Left renal cortex interstitium (tissue), 4 donors: ENCODE data around the gene USP9Y. TPM values are rescaled to one million over a fixed set of nuclear protein-coding genes. Genes with fewer than 3 reads are reported as not detected.

ENCODE experiments used
- DNase-seq, 4 donors: peaks; one replicate each; pipeline ENCODE4 v3.0.0-alpha.2; 2013; ENCODE audit warnings: low read depth in 4 of 4, low spot score in 2 of 4, missing footprints in 1 of 4
- polyA plus RNA-seq, 4 donors: library from polyadenylated mRNA; unstranded; fragments of 120-200 nt; gene quantifications; one replicate each; pipeline ENCODE4 v1.2.1, GENCODE V29; 2013; ENCODE audit not compliant: insufficient read length in 4 of 4

The USP9Y gene
- polyA plus RNA-seq, 4 donors = 35.5 to 67.0 (median 45.0) TPM

GRCh38 chrY:12752856-12753255, 51.8 kb downstream of the USP9Y start:
- DNase-seq = no peak

GRCh38 chrY:12756021-12756420, 55.0 kb downstream of the USP9Y start:
- no peak for DNase-seq

GRCh38 chrY:12765976-12766375, 64.9 kb downstream of the USP9Y start:
- DNase-seq = no peak

- no peak for DNase-seq
Observed at GRCh38 chrY:12784521-12784920, 83.5 kb downstream of the USP9Y start.

- no peak for DNase-seq
Observed at GRCh38 chrY:12793999-12794398, 93.0 kb downstream of the USP9Y start.

- no peak for DNase-seq
Observed at GRCh38 chrY:12808046-12808445, 107.0 kb downstream of the USP9Y start.

GRCh38 chrY:12809034-12809433, 108.0 kb downstream of the USP9Y start:
- no peak for DNase-seq

- no peak for DNase-seq
Observed at GRCh38 chrY:12823408-12823807, 122.4 kb downstream of the USP9Y start.

GRCh38 chrY:12826791-12827190, 125.8 kb downstream of the USP9Y start:
- DNase-seq = no peak

GRCh38 chrY:12833284-12833683, 132.3 kb downstream of the USP9Y start:
- DNase-seq = no peak

GRCh38 chrY:12837550-12837949, 136.5 kb downstream of the USP9Y start:
- DNase-seq = no peak

- DNase-seq = no peak
Observed at GRCh38 chrY:12841368-12841767, 140.3 kb downstream of the USP9Y start.

GRCh38 chrY:12846793-12847192, 145.8 kb downstream of the USP9Y start:
- no peak for DNase-seq

- DNase-seq = no peak
Observed at GRCh38 chrY:12855791-12856275, 154.8 kb downstream of the USP9Y start.

- DNase-seq = no peak
Observed at GRCh38 chrY:12867960-12868359, 166.9 kb downstream of the USP9Y start.

GRCh38 chrY:12896973-12897372, 195.9 kb downstream of the USP9Y start:
- no peak for DNase-seq

GRCh38 chrY:12898604-12899003, 197.6 kb downstream of the USP9Y start:
- DNase-seq = no peak

GRCh38 chrY:12904618-12905516, 203.8 kb downstream of the USP9Y start, which contains the start of gene DDX3Y:
Gene DDX3Y, plus strand, starts transcription at chrY:12904868. Its CDS starts 69 bp downstream, at chrY:12904937.
- DNase-seq = peak; percentile 70 to 85 (median 82)

GRCh38 chrY:12905517-12905872, 204.5 kb downstream of the USP9Y start:
- DNase-seq = peak; percentile 41 to 64 (median 58)

- DNase-seq = peak in 3 of 4 donors; percentile 18 to 39 (median 29)
Observed at GRCh38 chrY:12905895-12906294, 204.9 kb downstream of the USP9Y start.
